ENCODE results near the gene NT5C1A. TPM values are rescaled to one million over a fixed set of nuclear protein-coding genes. Genes with fewer than 3 reads are reported as not detected.

Gene NT5C1A
- total and polyA plus RNA-seq, 11 donors: 2.0 to 46.6 (median 17.2) TPM

GRCh38 chr1:39662861-39663260 is 9.0 kb downstream of the NT5C1A start:
- Histone ChIP-seq H3K27ac (no peak overlapping the region), H3K4me1 (peaks cover 0 to 9% (median 2%) of the 10 kb centered on the region in 12 donors), H3K9me3 (no peaks in the 10 kb centered on the region), H3K36me3 (peaks cover 0 to 7% (median 0%) of the 10 kb centered on the region in 9 donors), H3K27me3 (no peaks in the 10 kb centered on the region), H3K4me3 (no peak overlapping the region)
- DNase-seq: no peak
- 75 to 94% (median 91%) methylated on average over 1 of the region's 1 CpG for WGBS, 4 donors
- ATAC-seq: no peak
- intact Hi-C loops (cut with DNase I): loop anchor here in 1 of 10 donors (5.0 kb wide), 1 partner anchor 49 kb away; no protein-coding TSS in a partner anchor
- TF ChIP-seq POLR2A (IDR thresholded peaks at IDR 0.05) (no peak), CTCF (IDR thresholded peaks at IDR 0.05) (no peak)

- WGBS, 4 donors: 77 to 90% (median 84%) methylated on average over 5 of the region's 5 CpGs
- Histone ChIP-seq H3K9me3 (no peaks in the 10 kb centered on the region), H3K4me3 (no peak overlapping the region), H3K27me3 (no peaks in the 10 kb centered on the region), H3K4me1 (peaks cover 0 to 20% (median 7%) of the 10 kb centered on the region in 12 donors), H3K36me3 (peaks cover 0 to 4% (median 0%) of the 10 kb centered on the region in 9 donors), H3K27ac (no peak overlapping the region)
- TF ChIP-seq CTCF (IDR thresholded peaks at IDR 0.05) (no peak), POLR2A (IDR thresholded peaks at IDR 0.05) (no peak)
- DNase-seq (no peak), ATAC-seq (no peak)
- intact Hi-C loops (cut with DNase I): loop anchor here in 3 of 10 donors (5.0 to 10.0 kb wide), 2 partner anchors 55 to 58 kb away; no protein-coding TSS in a partner anchor
Observed at GRCh38 chr1:39659538-39659937, 12.4 kb downstream of the NT5C1A start.

- TF ChIP-seq POLR2A (IDR thresholded peaks at IDR 0.05) (no peak), CTCF (IDR thresholded peaks at IDR 0.05) (no peak)
- no peaks in the 10 kb centered on the region for H3K9me3 ChIP-seq
Observed at GRCh38 chr1:39659110-39659509, 12.8 kb downstream of the NT5C1A start.

GRCh38 chr1:39657923-39658485 is 13.9 kb downstream of the NT5C1A start:
- TF ChIP-seq CTCF (IDR thresholded peaks at IDR 0.05) (peak; percentile 56 to 85 (median 73)), POLR2A (IDR thresholded peaks at IDR 0.05) (no peak)
- Histone ChIP-seq H3K4me3 (no peak overlapping the region), H3K9me3 (no peaks in the 10 kb centered on the region), H3K27me3 (no peaks in the 10 kb centered on the region), H3K4me1 (peaks cover 0 to 31% (median 10%) of the 10 kb centered on the region in 12 donors), H3K27ac (no peak overlapping the region), H3K36me3 (peaks cover 0 to 3% (median 0%) of the 10 kb centered on the region in 9 donors)
- peak in 3 of 4 donors; percentile 54 to 57 (median 57) for ATAC-seq
- WGBS, 4 donors: 20 to 42% (median 36%) methylated on average over 6 of the region's 6 CpGs
- DNase-seq: peak; percentile 54 to 86 (median 67)
- intact Hi-C loops (cut with DNase I): loop anchor here in 4 of 10 donors (2.0 to 10.0 kb wide), 3 partner anchors 49 to 59 kb away; no protein-coding TSS in a partner anchor

More at GRCh38 chr1:39659110-39659509, 12.8 kb downstream of the NT5C1A start:
- no peak overlapping the region for H3K4me3 ChIP-seq
- DNase-seq (no peak), ATAC-seq (no peak)
- H3K4me1 ChIP-seq: peaks cover 0 to 20% (median 7%) of the 10 kb centered on the region in 12 donors
- 91 to 92% (median 92%) methylated on average over 8 to 12 of the region's 12 CpGs for WGBS, 4 donors
- no peaks in the 10 kb centered on the region for H3K27me3 ChIP-seq
- no peak overlapping the region for H3K27ac ChIP-seq
- intact Hi-C loops (cut with DNase I): loop anchor here in 3 of 10 donors (5.0 to 10.0 kb wide), 2 partner anchors 56 to 58 kb away; no protein-coding TSS in a partner anchor
- H3K36me3 ChIP-seq: peaks cover 0 to 4% (median 0%) of the 10 kb centered on the region in 9 donors

Data from heart left ventricle (tissue), 16 donors.